A673 (cell line): ENCODE data around the gene GULP1. TPM values are rescaled to one million over a fixed set of nuclear protein-coding genes. Genes with fewer than 3 reads are reported as not detected.

Experiments used
- BruUV-seq: library from RNA; stranded (reverse); fragments of 400-500 nt; replicated peaks from 2 replicates; lab custom pipeline; 2021; lab: Mats Ljungman, UMichigan
- CTCF ChIA-PET: fragments of 300-600 bp; sonication (Branson Sonifier 250); formaldehyde crosslinking; loops from one replicate; lab custom pipeline; 2022; ENCODE audit warnings: antibody characterized with exemption; lab: Charles Lee
- POLR2A ChIA-PET: fragments of 300-600 bp; sonication (Branson Sonifier 250); formaldehyde crosslinking; loops from one replicate; lab custom pipeline; 2022; ENCODE audit warnings: antibody characterized with exemption; ENCODE audit not compliant: low non-redundant PET; lab: Charles Lee
- DNase-seq: peaks from one replicate; pipeline ENCODE4 v3.0.0-alpha.2; 2015; ENCODE audit warnings: low spot score
- H3K27ac ChIP-seq: fragments of 200-600 bp; sonication (generic); 2 replicates; pipeline ENCODE4 v1.5.1; 2016; ENCODE audit warnings: mixed run types, low read depth, mild to moderate bottlenecking, mixed read lengths, antibody characterized with exemption, low read length; ENCODE audit not compliant: poor library complexity, severe bottlenecking
- H3K27me3 ChIP-seq: fragments of 200-600 bp; sonication (generic); replicated peaks from 2 replicates; pipeline ENCODE4 v1.6.1; 2017; ENCODE audit warnings: mixed run types, low read depth, mild to moderate bottlenecking, mixed read lengths, antibody characterized with exemption, low read length; ENCODE audit not compliant: insufficient read depth, poor library complexity
- H3K36me3 ChIP-seq: fragments of 200-600 bp; sonication (generic); 2 replicates; pipeline ENCODE4 v1.6.1; 2016; ENCODE audit warnings: mixed run types, mild to moderate bottlenecking, mixed read lengths, antibody characterized with exemption, low read length; ENCODE audit not compliant: insufficient read depth, poor library complexity, severe bottlenecking
- H3K4me1 ChIP-seq: fragments of 200-600 bp; sonication (generic); 2 replicates; pipeline ENCODE4 v1.6.1; 2017; ENCODE audit warnings: mixed run types, mild to moderate bottlenecking, mixed read lengths, antibody characterized with exemption, low read length; ENCODE audit not compliant: insufficient read depth, poor library complexity, severe bottlenecking
- H3K4me3 ChIP-seq: fragments of 200-600 bp; sonication (generic); 2 replicates; pipeline ENCODE4 v1.5.1; 2016; ENCODE audit warnings: low read depth, mixed run types, mild to moderate bottlenecking, mixed read lengths, low read length; ENCODE audit not compliant: poor library complexity, severe bottlenecking
- H3K9me3 ChIP-seq: fragments of 200-600 bp; sonication (generic); 2 replicates; pipeline ENCODE4 v1.6.1; 2016; ENCODE audit warnings: mixed run types, low read depth, mild to moderate bottlenecking, mixed read lengths, antibody characterized with exemption, low read length; ENCODE audit not compliant: poor library complexity, severe bottlenecking
- EZH2 ChIP-seq: fragments of 200-600 bp; sonication (generic); IDR thresholded peaks from 2 replicates; pipeline ENCODE4 v1.6.1; 2017; ENCODE audit warnings: borderline replicate concordance, low read depth, mild to moderate bottlenecking, mixed read lengths, antibody characterized with exemption, low read length; ENCODE audit not compliant: poor library complexity, severe bottlenecking
- intact Hi-C: fragments of 100-400 bp; cut with micrococcal nuclease; formaldehyde crosslinking; loops from one replicate; pipeline ENCODE4 v1.10.0; 2022; ENCODE audit not compliant: unreplicated experiment
- total RNA-seq: library from RNA; stranded (reverse); gene quantifications from 2 replicates; pipeline ENCODE4 v1.2.3, GENCODE V29; 2021
- TF ChIP-seq, protein P1 (sequence below): fragments of 300-800, 200-600 bp; sonication (generic); conservative IDR thresholded peaks from 2 replicates; pipeline ENCODE4 v1.5.1; 2017; ENCODE audit warnings: low read depth, mild to moderate bottlenecking, antibody characterized with exemption, low read length, moderate library complexity, mixed read lengths

Gene GULP1
- total RNA-seq, 1 experiment from 2014 or later = 7.2 TPM

DNA sequence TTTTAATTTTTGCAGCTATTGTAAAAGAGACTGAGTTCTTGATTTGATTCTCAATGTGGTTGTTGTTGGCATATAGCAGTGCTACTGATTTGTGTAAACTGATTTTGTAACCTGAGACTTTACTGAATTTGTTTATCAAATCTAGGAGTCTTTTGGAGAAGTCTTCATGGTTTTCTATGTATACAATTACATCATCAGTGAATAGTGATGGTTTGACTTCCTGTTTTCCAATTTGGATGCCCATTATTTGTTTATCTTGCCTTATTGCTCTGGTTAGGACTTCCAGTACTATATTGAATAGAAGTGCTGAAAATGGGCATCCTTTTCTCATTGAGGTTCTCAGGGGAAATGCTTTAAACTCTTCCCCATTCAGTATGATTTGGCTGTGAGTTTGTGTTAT, 99.7 kb downstream of the GULP1 start:
- no TSS peak for BruUV-seq
- no peak for DNase-seq
- no peaks in the 10 kb centered on the region for H3K36me3 ChIP-seq
- H3K9me3 ChIP-seq = no peaks in the 10 kb centered on the region
- intact Hi-C loops = no loop called here
- H3K27me3 ChIP-seq = no peaks in the 10 kb centered on the region
- no peak overlapping the region for H3K4me3 ChIP-seq
- no peak for TF ChIP-seq EZH2
- TF ChIP-seq, protein P1, sequence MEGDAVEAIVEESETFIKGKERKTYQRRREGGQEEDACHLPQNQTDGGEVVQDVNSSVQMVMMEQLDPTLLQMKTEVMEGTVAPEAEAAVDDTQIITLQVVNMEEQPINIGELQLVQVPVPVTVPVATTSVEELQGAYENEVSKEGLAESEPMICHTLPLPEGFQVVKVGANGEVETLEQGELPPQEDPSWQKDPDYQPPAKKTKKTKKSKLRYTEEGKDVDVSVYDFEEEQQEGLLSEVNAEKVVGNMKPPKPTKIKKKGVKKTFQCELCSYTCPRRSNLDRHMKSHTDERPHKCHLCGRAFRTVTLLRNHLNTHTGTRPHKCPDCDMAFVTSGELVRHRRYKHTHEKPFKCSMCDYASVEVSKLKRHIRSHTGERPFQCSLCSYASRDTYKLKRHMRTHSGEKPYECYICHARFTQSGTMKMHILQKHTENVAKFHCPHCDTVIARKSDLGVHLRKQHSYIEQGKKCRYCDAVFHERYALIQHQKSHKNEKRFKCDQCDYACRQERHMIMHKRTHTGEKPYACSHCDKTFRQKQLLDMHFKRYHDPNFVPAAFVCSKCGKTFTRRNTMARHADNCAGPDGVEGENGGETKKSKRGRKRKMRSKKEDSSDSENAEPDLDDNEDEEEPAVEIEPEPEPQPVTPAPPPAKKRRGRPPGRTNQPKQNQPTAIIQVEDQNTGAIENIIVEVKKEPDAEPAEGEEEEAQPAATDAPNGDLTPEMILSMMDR = no peak
- CTCF ChIA-PET = no interaction called here
- H3K27ac ChIP-seq = no peak overlapping the region
- POLR2A ChIA-PET = no interaction called here
- H3K4me1 ChIP-seq = no peaks in the 10 kb centered on the region

- CTCF ChIA-PET = no interaction called here
- H3K4me3 ChIP-seq = no peak overlapping the region
These were observed 103.3 kb downstream of the GULP1 start for GRCh38 chr2:188394931-188395472.

GRCh38 chr2:188395903-188396689, 104.4 kb downstream of the GULP1 start:
- H3K36me3 ChIP-seq = no peaks in the 10 kb centered on the region

More at GRCh38 chr2:188394931-188395472, 103.3 kb downstream of the GULP1 start:
- H3K27ac ChIP-seq = no peak overlapping the region
- BruUV-seq = no TSS peak
- peaks cover 6% of the 10 kb centered on the region for H3K4me1 ChIP-seq
- intact Hi-C loops = no loop called here
- no peak for DNase-seq
- H3K27me3 ChIP-seq = no peaks in the 10 kb centered on the region
- POLR2A ChIA-PET = no interaction called here
- TF ChIP-seq, protein P1 = no peak
- no peak for TF ChIP-seq EZH2
- no peaks in the 10 kb centered on the region for H3K9me3 ChIP-seq
- H3K36me3 ChIP-seq = no peaks in the 10 kb centered on the region

More at GRCh38 chr2:188395903-188396689, 104.4 kb downstream of the GULP1 start:
- no peaks in the 10 kb centered on the region for H3K9me3 ChIP-seq
- POLR2A ChIA-PET = no interaction called here
- H3K4me3 ChIP-seq = no peak overlapping the region
- H3K27ac ChIP-seq = no peak overlapping the region
- no peaks in the 10 kb centered on the region for H3K27me3 ChIP-seq
- intact Hi-C loops = no loop called here
- DNase-seq = no peak
- H3K4me1 ChIP-seq = peaks cover 6% of the 10 kb centered on the region
- TF ChIP-seq EZH2 = no peak
- TF ChIP-seq, protein P1 = 0 out of 2 replicates have a peak, but pooled peaks have one; percentile 21
- CTCF ChIA-PET = no interaction called here
- BruUV-seq = no TSS peak
